ENCODE measurements around the gene ENSA. TPM values are rescaled to one million over a fixed set of nuclear protein-coding genes. Genes with fewer than 3 reads are reported as not detected.
"Not testable (repeated sequence)": the region's sequence is repeated elsewhere in the genome, so short reads cannot be mapped to it uniquely, and the experiment has no call there.

Gene ENSA
- polyA plus RNA-seq, 3 donors, result 212 to 237 (median 227) TPM

- DNase-seq (ENCODE audit: extremely low read depth in 1 of 11, low read depth in 9 of 11, low spot score in 4 of 11), result not testable (repeated sequence)
Observed at GRCh38 chr1:150638430-150638829, 9.0 kb upstream of the ENSA start.

GRCh38 chr1:150634839-150635622, 5.6 kb upstream of the ENSA start:
- not testable (repeated sequence) for DNase-seq (ENCODE audit: extremely low read depth in 1 of 11, low read depth in 9 of 11, low spot score in 4 of 11)

- no peak for DNase-seq (ENCODE audit: extremely low read depth in 1 of 11, low read depth in 9 of 11, low spot score in 4 of 11)
Observed at GRCh38 chr1:150628766-150629114, 672 bp downstream of the ENSA start.

- DNase-seq (ENCODE audit: extremely low read depth in 1 of 11, low read depth in 9 of 11, low spot score in 4 of 11), result no peak
Observed at GRCh38 chr1:150627826-150628410, 1.5 kb downstream of the ENSA start.

GRCh38 chr1:150626150-150626549, 3.3 kb downstream of the ENSA start:
- no peak for DNase-seq (ENCODE audit: extremely low read depth in 1 of 11, low read depth in 9 of 11, low spot score in 4 of 11)

GRCh38 chr1:150624546-150624945, 4.9 kb downstream of the ENSA start:
- DNase-seq (ENCODE audit: extremely low read depth in 1 of 11, low read depth in 9 of 11, low spot score in 4 of 11), result not testable (repeated sequence)

GRCh38 chr1:150624134-150624533, 5.3 kb downstream of the ENSA start:
- not testable (repeated sequence) for DNase-seq (ENCODE audit: extremely low read depth in 1 of 11, low read depth in 9 of 11, low spot score in 4 of 11)

- DNase-seq (ENCODE audit: extremely low read depth in 1 of 11, low read depth in 9 of 11, low spot score in 4 of 11), result no peak
Observed at GRCh38 chr1:150622303-150622975, 7.0 kb downstream of the ENSA start.

- DNase-seq (ENCODE audit: extremely low read depth in 1 of 11, low read depth in 9 of 11, low spot score in 4 of 11), result peak in 2 of 11 donors; percentile 29 to 38
Observed at GRCh38 chr1:150621497-150622302, 7.7 kb downstream of the ENSA start.

- no peak for DNase-seq (ENCODE audit: extremely low read depth in 1 of 11, low read depth in 9 of 11, low spot score in 4 of 11)
Observed at GRCh38 chr1:150620919-150621318, 8.5 kb downstream of the ENSA start.

GRCh38 chr1:150619576-150620509, 9.6 kb downstream of the ENSA start:
- DNase-seq (ENCODE audit: extremely low read depth in 1 of 11, low read depth in 9 of 11, low spot score in 4 of 11), result no peak

- no peak for DNase-seq (ENCODE audit: extremely low read depth in 1 of 11, low read depth in 9 of 11, low spot score in 4 of 11)
Observed at GRCh38 chr1:150615346-150616201, 13.8 kb downstream of the ENSA start.

GRCh38 chr1:150613061-150613920, 16.1 kb downstream of the ENSA start:
- no peak for DNase-seq (ENCODE audit: extremely low read depth in 1 of 11, low read depth in 9 of 11, low spot score in 4 of 11)

- no peak for DNase-seq (ENCODE audit: extremely low read depth in 1 of 11, low read depth in 9 of 11, low spot score in 4 of 11)
Observed at GRCh38 chr1:150612014-150612345, 17.4 kb downstream of the ENSA start.

- DNase-seq (ENCODE audit: extremely low read depth in 1 of 11, low read depth in 9 of 11, low spot score in 4 of 11), result no peak
Observed at GRCh38 chr1:150610576-150610975, 18.8 kb downstream of the ENSA start.

GRCh38 chr1:150609732-150610131, 19.7 kb downstream of the ENSA start:
- no peak for DNase-seq (ENCODE audit: extremely low read depth in 1 of 11, low read depth in 9 of 11, low spot score in 4 of 11)

Data from renal cortex interstitium (tissue), 11 donors.